Kidney capillary endothelial cell (primary cell): ENCODE measurements around the gene ADRM1.
A peak's percentile ranks its signal among the peaks of the same experiment; 100 is the strongest.

ENCODE experiments used
- DNase-seq: peaks from one replicate; pipeline ENCODE4 v3.0.0-alpha.2; 2018; ENCODE audit warnings: low spot score

ADRM1 gene

DNA sequence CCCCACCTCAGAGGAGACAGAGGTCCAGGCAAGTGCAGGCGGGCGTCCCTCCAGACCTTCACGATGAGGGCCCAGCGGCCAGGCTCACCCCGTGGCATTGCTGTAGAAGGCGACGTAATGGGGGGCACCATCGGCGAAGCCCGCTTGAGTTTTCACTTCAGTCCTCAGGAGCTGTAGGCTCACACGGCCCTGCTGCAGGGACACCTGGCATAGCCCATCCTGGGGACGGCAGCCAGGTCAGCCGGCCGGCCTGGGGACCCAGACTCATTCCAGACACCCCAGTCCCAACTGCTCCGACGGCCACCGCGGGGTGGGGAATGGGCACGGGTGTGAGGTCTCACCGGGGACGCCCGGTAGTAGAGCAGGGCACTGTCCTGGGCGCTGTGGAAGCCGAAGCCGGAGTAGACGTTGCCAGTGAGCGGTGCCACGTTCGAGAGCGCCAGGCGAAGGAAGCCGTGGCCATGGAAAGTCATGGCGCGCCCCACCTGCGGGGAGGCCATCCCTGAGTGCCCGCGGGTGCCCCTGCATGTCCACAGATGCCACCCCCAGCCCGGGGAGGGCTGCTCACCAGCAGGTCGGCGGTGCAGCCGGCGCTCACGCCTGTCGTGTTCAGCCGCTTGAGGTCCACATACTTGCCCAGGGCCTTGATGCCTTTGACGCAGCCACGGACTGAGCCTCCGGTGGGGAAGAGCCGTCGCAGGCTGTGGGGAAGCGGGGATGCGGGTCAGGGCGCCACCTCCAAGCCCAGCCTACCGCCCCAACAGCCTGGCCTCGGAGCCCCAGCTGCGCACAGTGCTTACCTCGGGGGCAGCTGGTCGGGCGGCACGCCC is 9.2 kb downstream of the ADRM1 start:
- no peak for DNase-seq

GRCh38 chr20:62312662-62312977 is 9.8 kb downstream of the ADRM1 start:
- no peak for DNase-seq

DNA sequence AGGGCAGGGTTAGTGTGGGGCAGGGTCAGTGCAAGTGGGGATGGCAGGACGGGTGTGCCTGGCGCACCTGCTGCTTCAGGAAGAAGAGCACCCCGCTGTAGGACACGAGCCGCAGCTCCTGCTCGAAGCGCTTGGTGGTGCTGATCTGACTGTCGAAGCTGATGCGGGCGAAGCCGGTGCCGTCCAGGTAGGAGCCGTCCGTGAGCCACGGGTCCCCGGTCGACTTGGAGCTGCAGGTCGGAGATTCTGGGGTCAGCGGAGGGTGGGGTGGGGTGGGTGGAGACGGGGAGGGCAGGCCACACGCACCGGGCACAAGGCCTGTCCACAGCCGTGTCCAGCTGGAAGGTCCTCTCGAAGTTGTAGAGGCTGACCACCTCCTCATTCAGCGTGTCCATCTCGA is 10.2 kb downstream of the ADRM1 start:
- no peak for DNase-seq

GRCh38 chr20:62313460-62314338 is 10.9 kb downstream of the ADRM1 start:
- no peak for DNase-seq

- DNase-seq, result no peak
Observed at GRCh38 chr20:62314339-62314638, 11.5 kb downstream of the ADRM1 start.

DNA sequence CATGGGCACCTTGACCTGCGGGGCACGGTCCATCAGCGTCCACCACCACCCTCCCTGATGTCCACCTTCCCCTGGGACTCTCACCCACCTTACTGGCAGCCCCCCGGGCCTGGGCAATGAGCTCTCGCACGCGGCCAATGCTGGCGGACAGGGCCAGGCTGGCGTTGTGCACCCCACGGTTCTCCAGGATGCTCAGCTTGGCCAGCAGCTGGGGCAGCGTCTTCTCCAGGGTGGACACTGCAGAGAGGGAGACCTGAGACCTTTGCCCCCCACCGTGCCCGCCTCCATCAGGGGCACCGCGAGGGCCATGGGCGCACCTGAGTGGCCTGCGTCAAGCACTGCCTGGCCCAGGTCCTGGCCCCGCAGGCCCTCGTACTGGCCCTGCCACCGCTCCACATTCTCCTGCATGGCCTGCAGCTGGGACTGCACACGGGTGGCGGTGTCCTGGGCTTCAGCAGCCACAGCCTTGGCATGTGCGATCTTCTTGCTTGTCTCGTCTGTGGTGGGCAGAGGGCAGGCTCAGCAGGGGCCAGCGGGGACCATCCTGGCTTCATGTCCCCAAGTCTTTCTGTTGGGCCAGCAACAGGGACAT is 12.0 kb downstream of the ADRM1 start:
- no peak for DNase-seq

- no peak for DNase-seq
Observed at GRCh38 chr20:62315773-62316172, 13.0 kb downstream of the ADRM1 start.

DNA sequence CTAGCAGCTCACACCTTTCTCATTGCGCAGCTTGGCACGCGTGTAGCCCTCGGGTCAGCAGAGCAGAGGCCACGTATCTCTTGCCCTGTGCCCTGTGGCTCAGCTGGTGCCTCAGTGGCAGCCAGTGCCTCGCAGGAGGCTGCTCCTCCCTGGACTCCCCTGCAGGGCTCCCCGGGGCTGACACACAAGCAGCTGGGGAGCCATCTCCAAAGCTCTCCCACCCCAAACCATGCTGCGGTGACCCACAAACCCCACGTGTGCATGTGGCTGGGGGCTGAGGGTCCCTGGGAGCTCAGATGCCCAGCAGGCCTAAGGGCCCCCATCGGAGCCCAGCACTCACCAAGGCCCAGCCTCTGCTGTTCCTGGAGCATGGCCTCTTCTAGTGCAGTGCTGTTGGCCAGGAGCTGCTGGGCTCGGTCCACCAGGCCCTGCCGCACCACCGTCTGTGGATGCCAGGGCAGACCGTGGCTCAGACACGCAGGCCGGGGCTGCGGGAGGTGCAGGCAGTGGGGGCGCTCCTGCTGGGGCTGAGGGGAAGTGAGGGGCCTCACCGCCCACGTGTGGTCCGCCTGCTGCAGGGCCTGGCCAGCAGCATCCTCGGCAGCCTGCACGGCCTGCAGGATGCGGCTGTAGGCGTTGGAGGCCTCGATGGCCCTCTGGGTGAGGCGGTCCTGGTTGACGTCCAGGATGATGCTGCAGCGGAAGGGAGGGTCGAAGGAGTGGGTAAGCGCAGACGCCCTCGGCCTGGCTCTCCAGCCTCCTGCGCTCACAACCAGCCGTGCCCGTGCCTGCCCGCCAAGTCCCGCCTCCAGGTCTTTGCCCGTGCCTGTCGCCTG is 13.8 kb downstream of the ADRM1 start:
- DNase-seq, result no peak

- no peak for DNase-seq
Observed at GRCh38 chr20:62317167-62317655, 14.4 kb downstream of the ADRM1 start.

GRCh38 chr20:62318400-62319345 is 15.9 kb downstream of the ADRM1 start:
- DNase-seq, result no peak

GRCh38 chr20:62319346-62319909 is 16.6 kb downstream of the ADRM1 start:
- DNase-seq, result no peak

DNA sequence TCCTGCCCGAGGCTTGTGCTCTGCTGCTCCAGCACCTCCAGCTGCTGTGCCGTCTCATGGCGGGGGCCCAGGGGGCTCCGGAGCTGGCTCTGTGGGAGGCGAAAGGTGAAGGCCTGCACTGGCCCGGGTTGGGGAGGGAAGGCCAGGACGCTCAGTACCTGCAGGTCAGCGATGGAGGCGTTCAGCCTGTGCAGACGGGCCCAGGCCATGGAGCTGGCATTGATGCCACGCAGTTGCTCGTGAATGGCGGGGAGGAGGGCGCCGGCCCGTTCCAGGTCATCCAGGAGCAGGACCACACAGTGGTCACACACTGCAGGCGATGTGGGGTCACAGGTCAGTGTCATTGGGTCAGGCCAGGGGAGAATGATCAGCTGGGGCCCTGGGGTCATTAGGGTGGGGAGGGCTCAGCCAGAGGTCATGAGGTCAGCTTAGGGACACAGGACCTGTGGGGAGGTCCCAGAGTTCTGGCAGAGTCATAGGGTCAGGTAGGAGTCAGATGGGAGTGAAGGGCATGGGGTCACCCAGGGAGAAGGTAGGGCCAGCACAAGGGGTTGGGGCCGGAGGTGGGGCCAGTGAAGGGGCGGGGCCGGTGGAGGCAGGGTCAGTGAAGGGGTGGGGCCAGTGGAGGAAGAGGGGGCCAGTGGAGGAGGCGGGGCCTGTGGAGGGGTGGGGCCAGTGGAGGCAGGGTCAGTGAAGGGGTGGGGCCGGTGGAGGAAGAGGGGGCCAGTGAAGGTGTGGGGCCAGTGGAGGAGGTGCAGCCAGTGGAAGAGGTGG is 18.0 kb downstream of the ADRM1 start:
- DNase-seq, result no peak

- peak; percentile 28 for DNase-seq
Observed at GRCh38 chr20:62321521-62321948, 18.7 kb downstream of the ADRM1 start.

GRCh38 chr20:62321975-62322374 is 19.2 kb downstream of the ADRM1 start:
- DNase-seq, result no peak

GRCh38 chr20:62322492-62323041 is 19.8 kb downstream of the ADRM1 start:
- no peak for DNase-seq

GRCh38 chr20:62323146-62323979 is 20.6 kb downstream of the ADRM1 start:
- no peak for DNase-seq

DNA sequence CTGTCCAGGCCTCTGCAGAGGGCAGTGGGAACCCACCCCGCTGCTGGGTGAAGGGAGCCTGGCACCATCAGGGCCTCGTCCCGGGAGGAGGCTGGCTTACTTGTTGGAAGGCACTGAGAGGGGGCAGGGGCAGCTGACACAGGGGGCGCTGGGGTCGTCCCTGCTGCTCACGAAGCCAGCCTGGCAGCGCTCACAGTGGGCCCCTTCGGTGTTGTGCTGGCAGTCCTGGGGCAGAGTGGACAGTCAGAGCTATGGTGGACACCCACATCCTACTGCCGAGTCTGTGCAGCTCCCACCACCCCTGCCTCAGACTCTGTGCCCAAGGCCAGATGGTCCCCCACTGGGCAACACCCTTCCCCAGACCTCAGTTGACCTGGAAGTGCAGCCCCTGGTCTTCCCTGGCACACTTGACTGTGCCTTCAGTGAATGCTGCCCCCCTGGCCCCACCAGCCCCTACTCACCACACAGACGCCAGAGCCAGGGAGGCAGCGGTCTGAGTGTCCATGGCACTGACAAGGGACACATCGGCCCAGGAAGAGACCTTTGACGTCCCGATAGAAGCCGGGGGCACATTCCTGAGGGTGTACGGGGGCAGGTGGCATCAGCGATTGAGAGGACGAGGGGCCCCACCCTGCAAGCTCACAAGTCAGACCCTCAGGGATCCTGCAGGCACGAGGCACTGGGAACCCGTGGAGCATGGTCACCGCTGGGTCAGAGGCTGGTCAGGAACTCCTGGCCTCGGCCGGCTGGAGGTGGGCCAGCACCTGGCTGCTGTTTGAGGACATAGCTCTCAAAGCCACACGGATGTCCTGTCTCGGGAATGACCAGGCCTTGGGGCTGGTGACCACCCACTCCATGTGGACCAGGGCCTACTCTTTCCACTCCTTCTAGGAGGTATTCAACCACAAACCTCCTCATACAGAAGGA is 21.4 kb downstream of the ADRM1 start:
- no peak for DNase-seq
